GM12878 (cell line): ENCODE measurements around the gene MAPT. TPM values are rescaled to one million over a fixed set of nuclear protein-coding genes. Genes with fewer than 3 reads are reported as not detected.

Experiments used
- ATAC-seq: fragments of 200-7000 bp; cut with Tn5 transposase; 3 replicates; pipeline ENCODE4 v1.9.1; 2020; ENCODE audit warnings: mild to moderate bottlenecking, moderate library complexity
- BruUV-seq: library from RNA; stranded (reverse); fragments of 400-500 nt; replicated peaks from 2 replicates; lab custom pipeline; 2021; lab: Mats Ljungman, UMichigan
- CTCF ChIA-PET: fragments of 300-600 bp; sonication (Branson Sonifier 250); formaldehyde crosslinking; extraction: SDS; loops from one replicate; lab custom pipeline; 2021; ENCODE audit warnings: inconsistent platforms; lab: Yijun Ruan, JAX
- POLR2A ChIA-PET: fragments of 350-600 bp; formaldehyde crosslinking; extraction: SDS; loops from one replicate; lab custom pipeline; 2021; ENCODE audit warnings: inconsistent platforms; lab: Charles Lee
- RAD21 ChIA-PET: fragments of 300-600 bp; sonication (Branson Sonifier 250); formaldehyde crosslinking; loops from one replicate; lab custom pipeline; 2023; ENCODE audit warnings: antibody characterized with exemption; ENCODE audit not compliant: unreplicated experiment; lab: Charles Lee
- SMC1A ChIA-PET: fragments of 300-600 bp; sonication (Branson Sonifier 250); formaldehyde crosslinking; loops from one replicate; lab custom pipeline; 2023; ENCODE audit not compliant: unreplicated experiment, uncharacterized antibody; lab: Charles Lee
- DNase-seq: peaks from one replicate; pipeline ENCODE4 v3.0.0-alpha.2; 2011; ENCODE audit warnings: low read depth, low spot score
- FAIRE-seq: peaks from 3 replicates; lab custom pipeline; 2011; peaks lifted over from hg19 to GRCh38; lab: Jason Lieb, UNC
- H2AFZ ChIP-seq: 2 replicates; pipeline ENCODE4 v1.6.0; 2011; ENCODE audit warnings: low read depth, low read length, control low read depth; ENCODE audit not compliant: control insufficient read depth
- H3K27ac ChIP-seq: 2 replicates; pipeline ENCODE4 v1.5.1; 2011; ENCODE audit warnings: control low read depth; ENCODE audit not compliant: control insufficient read depth, insufficient read depth
- H3K27me3 ChIP-seq, 2 experiments: replicated peaks in 1 of 2; 2 replicates each; pipeline versions ENCODE4 v1.6.0 to v1.6.1; 2011; ENCODE audit warnings: low read length in 1 of 2; ENCODE audit not compliant: control insufficient read depth in 2 of 2, insufficient read depth in 2 of 2
- H3K36me3 ChIP-seq, 2 experiments: 2 replicates each; pipeline ENCODE4 v1.5.1; 2011; ENCODE audit warnings: low read length in 1 of 2; ENCODE audit not compliant: control insufficient read depth in 2 of 2, insufficient read depth in 2 of 2
- H3K4me1 ChIP-seq: 2 replicates; pipeline ENCODE4 v1.6.1; 2011; ENCODE audit warnings: mild to moderate bottlenecking, low read length, moderate library complexity, mixed read lengths; ENCODE audit not compliant: control insufficient read depth, insufficient read depth
- H3K4me2 ChIP-seq: 2 replicates; pipeline ENCODE4 v1.6.0; 2011; ENCODE audit warnings: control low read depth; ENCODE audit not compliant: control insufficient read depth, insufficient read depth
- H3K4me3 ChIP-seq: fragments of 200-600 bp; sonication (generic); 2 replicates; pipeline ENCODE4 v1.5.1; 2016
- H3K79me2 ChIP-seq: 2 replicates; pipeline ENCODE4 v1.6.0; 2011; ENCODE audit warnings: low read length; ENCODE audit not compliant: control insufficient read depth, insufficient read depth
- H3K9ac ChIP-seq: 2 replicates; pipeline ENCODE4 v1.8.0; 2011; ENCODE audit warnings: low read length, control low read depth, mixed read lengths; ENCODE audit not compliant: control insufficient read depth, insufficient read depth
- H3K9me3 ChIP-seq: replicated peaks from 3 replicates; pipeline ENCODE4 v1.5.1; 2011; ENCODE audit warnings: mild to moderate bottlenecking, low read length; ENCODE audit not compliant: control insufficient read depth, insufficient read depth
- H4K20me1 ChIP-seq: 2 replicates; pipeline ENCODE4 v1.6.0; 2011; ENCODE audit not compliant: control insufficient read depth, insufficient read depth
- ASH2L ChIP-seq: fragments of 300-600, 200-600 bp; sonication (generic); IDR thresholded peaks from 2 replicates; pipeline ENCODE4 v1.6.1; 2017; ENCODE audit warnings: low read depth, mild to moderate bottlenecking, borderline replicate concordance
- CBFB ChIP-seq: IDR thresholded peaks from 2 replicates; pipeline ENCODE4 v1.6.1; 2016; ENCODE audit warnings: antibody characterized with exemption, low read depth
- CREB1 ChIP-seq: IDR thresholded peaks from 2 replicates; pipeline ENCODE4 v1.6.1; 2012; ENCODE audit warnings: low read depth, mild to moderate bottlenecking, inconsistent platforms
- E4F1 ChIP-seq: fragments of 450-650 bp; IDR thresholded peaks from 2 replicates; pipeline ENCODE4 v1.6.1; 2018; ENCODE audit warnings: borderline replicate concordance, mild to moderate bottlenecking; ENCODE audit not compliant: partially characterized antibody
- MLLT1 ChIP-seq: fragments of 450-650 bp; IDR thresholded peaks from 2 replicates; pipeline ENCODE4 v1.6.1; 2016; ENCODE audit warnings: mild to moderate bottlenecking
- RELA ChIP-seq: fragments of 450-650 bp; IDR thresholded peaks from 2 replicates; pipeline ENCODE4 v1.8.0; 2014; ENCODE audit warnings: borderline replicate concordance; ENCODE audit not compliant: partially characterized antibody
- SUZ12 ChIP-seq: fragments of 200-600 bp; sonication (generic); IDR thresholded peaks from one replicate; pipeline ENCODE4 v1.6.1; 2018; ENCODE audit warnings: antibody characterized with exemption, mild to moderate bottlenecking; ENCODE audit not compliant: unreplicated experiment
- WGBS: methylation state at CpG from one replicate; pipeline ENCODE4 v1.1.6; 2016; ENCODE audit warnings: low lambda C conversion rate; ENCODE audit not compliant: insufficient replicate concordance, insufficient coverage; ENCODE audit errors: missing lambda C conversion rate; 5-methylcytosine and 5-hydroxymethylcytosine counted together
- in situ Hi-C: fragments of 300-500 bp; cut with MboI; formaldehyde crosslinking; loops from 9 replicates; pipeline ENCODE4 v1.14.3; 2018; ENCODE audit warnings: mixed read lengths
- intact Hi-C: fragments of 100-400 bp; cut with micrococcal nuclease; formaldehyde crosslinking; loops from one replicate; pipeline ENCODE4 v1.14.2; 2022; ENCODE audit not compliant: unreplicated experiment
- polyA plus RNA-seq, 11 experiments: library from polyadenylated mRNA; depleted of rRNA in 4 of 11; unstranded in 6 of 11; stranded (reverse) in 5 of 11; fragments of >200 nt; fragmentation: Nextera tagmentation in 4 of 11; fragmentation: Illumina TruSeq in 1 of 11; extraction: Ambion mirVana in 4 of 11; extraction: Trizol in 1 of 11; gene quantifications; 1 replicate in 1 of 11; 2 replicates in 10 of 11; pipeline versions ENCODE4 v1.2.1 to v1.2.3, GENCODE V29; 2011 to 2016; ENCODE audit warnings: inconsistent platforms in 2 of 11, missing spikeins in 2 of 11, low read depth in 1 of 11
- total RNA-seq, 4 experiments: library from RNA; depleted of rRNA in 3 of 4; stranded (reverse); fragments of >200 nt in 3 of 4; fragmentation: Illumina TruSeq in 1 of 4; extraction: Trizol in 1 of 4; gene quantifications; 2 replicates each; pipeline versions ENCODE4 v1.2.1 to v1.2.3, GENCODE V29; 2013 to 2021

The MAPT gene
- total and polyA plus RNA-seq, 10 of the 15 experiments (the other 5 are each of a cell fraction or from before 2014, with no cell fraction given): under 0.01 to 0.05 (median 0.03) TPM; not detected in 7

- Histone ChIP-seq H3K79me2 (no peaks in the 10 kb centered on the region), H3K9me3 (no peaks in the 10 kb centered on the region), H3K4me2 (no peak overlapping the region), H3K4me1 (no peaks in the 10 kb centered on the region), H3K36me3 (no peaks in the 10 kb centered on the region), H2AFZ (no peak overlapping the region), H3K27me3 (no peaks in the 10 kb centered on the region; a peak in 2 of 4 replicates), H3K27ac (no peak overlapping the region), H3K4me3 (no peak overlapping the region), H3K9ac (no peak overlapping the region), H4K20me1 (no peaks in the 10 kb centered on the region)
- 31% methylated on average over 12 of the region's 12 CpGs for WGBS
- ChIA-PET CTCF (no interaction called here), RAD21 (interaction anchor here (0.5 kb wide), 1 partner anchor 924 kb away, joined by 3 read pairs; no protein-coding TSS in a partner anchor), SMC1A (no interaction called here), POLR2A (interaction anchor here (0.7 kb wide), 1 partner anchor 60 kb away, joined by 4 read pairs; no protein-coding TSS in a partner anchor)
- no TSS peak for BruUV-seq
- no peak for TF ChIP-seq RELA
- no peak for FAIRE-seq
- no peak for ATAC-seq
- intact Hi-C loops (no loop called here), in situ Hi-C loops (no loop called here)
- DNase-seq: no peak
Measured at GRCh38 chr17:45934044-45934979, 40.0 kb downstream of the MAPT start.

GRCh38 chr17:45935197-45935709 lies 40.9 kb downstream of the MAPT start:
- H3K36me3 ChIP-seq: no peaks in the 10 kb centered on the region
- no peaks in the 10 kb centered on the region for H3K79me2 ChIP-seq
- in situ Hi-C loops: no loop called here
- H3K9ac ChIP-seq: no peak overlapping the region
- POLR2A ChIA-PET: no interaction called here
- no peaks in the 10 kb centered on the region for H4K20me1 ChIP-seq
- BruUV-seq: no TSS peak
- DNase-seq: no peak
- H3K4me3 ChIP-seq: no peak overlapping the region
- no peak overlapping the region for H3K27ac ChIP-seq
- no peaks in the 10 kb centered on the region; a peak in 2 of 4 replicates for H3K27me3 ChIP-seq
- no peak overlapping the region for H2AFZ ChIP-seq
- 32% methylated on average over 8 of the region's 8 CpGs for WGBS
- intact Hi-C loops: no loop called here
- no peak for ATAC-seq
- RAD21 ChIA-PET: interaction anchor here (0.5 kb wide), 1 partner anchor 923 kb away, joined by 3 read pairs; no protein-coding TSS in a partner anchor
- TF ChIP-seq SUZ12: no peak
- TF ChIP-seq ASH2L: no peak
- TF ChIP-seq E4F1: no peak
- TF ChIP-seq CREB1: no peak
- no peak for TF ChIP-seq CBFB
- no peak for TF ChIP-seq MLLT1
- TF ChIP-seq, all 136 proteins: peak for 0
- no peaks in the 10 kb centered on the region for H3K4me1 ChIP-seq
- no peaks in the 10 kb centered on the region for H3K9me3 ChIP-seq
- no peak for FAIRE-seq
- CTCF ChIA-PET: no interaction called here
- SMC1A ChIA-PET: no interaction called here
- no peak overlapping the region for H3K4me2 ChIP-seq
